ENCODE measurements around the gene C4orf54.

DNA sequence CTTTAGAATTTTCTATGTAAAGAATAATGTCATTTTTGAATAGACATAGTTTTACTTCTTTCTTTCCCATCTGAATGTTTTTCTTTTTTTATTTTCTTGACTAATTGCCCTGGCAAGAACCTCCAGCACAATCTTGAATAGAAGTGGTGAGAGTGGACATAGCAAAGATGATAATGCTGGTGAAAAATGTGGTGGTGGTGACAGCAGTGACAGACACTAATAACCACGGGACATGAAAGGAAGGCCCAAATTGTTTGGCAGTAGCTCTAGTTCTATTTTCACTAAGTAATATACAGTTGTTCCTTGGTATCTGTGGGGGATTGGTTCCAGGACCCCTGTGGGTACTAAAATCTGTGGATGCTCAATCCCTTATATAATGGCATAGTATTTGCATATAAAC is 29.6 kb downstream of the C4orf54 start:
- TF ChIP-seq, protein P1, sequence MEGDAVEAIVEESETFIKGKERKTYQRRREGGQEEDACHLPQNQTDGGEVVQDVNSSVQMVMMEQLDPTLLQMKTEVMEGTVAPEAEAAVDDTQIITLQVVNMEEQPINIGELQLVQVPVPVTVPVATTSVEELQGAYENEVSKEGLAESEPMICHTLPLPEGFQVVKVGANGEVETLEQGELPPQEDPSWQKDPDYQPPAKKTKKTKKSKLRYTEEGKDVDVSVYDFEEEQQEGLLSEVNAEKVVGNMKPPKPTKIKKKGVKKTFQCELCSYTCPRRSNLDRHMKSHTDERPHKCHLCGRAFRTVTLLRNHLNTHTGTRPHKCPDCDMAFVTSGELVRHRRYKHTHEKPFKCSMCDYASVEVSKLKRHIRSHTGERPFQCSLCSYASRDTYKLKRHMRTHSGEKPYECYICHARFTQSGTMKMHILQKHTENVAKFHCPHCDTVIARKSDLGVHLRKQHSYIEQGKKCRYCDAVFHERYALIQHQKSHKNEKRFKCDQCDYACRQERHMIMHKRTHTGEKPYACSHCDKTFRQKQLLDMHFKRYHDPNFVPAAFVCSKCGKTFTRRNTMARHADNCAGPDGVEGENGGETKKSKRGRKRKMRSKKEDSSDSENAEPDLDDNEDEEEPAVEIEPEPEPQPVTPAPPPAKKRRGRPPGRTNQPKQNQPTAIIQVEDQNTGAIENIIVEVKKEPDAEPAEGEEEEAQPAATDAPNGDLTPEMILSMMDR (IDR thresholded peaks at IDR 0.05), result no peak
- TF ChIP-seq POLR2A (IDR thresholded peaks at IDR 0.05), result no peak
